HEK293 (cell line): ENCODE results near the gene ABR.

Experiments used
- FEZF1 ChIP-seq: fragments of 450-650 bp; formaldehyde crosslinking; IDR thresholded peaks from 2 replicates; pipeline ENCODE4 v1.5.1; 2016; ENCODE audit warnings: missing biosample characterization, missing genetic modification characterization
- GLI2 ChIP-seq: fragments of 450-650 bp; formaldehyde crosslinking; IDR thresholded peaks from 2 replicates; pipeline ENCODE4; 2017; ENCODE audit warnings: missing biosample characterization, missing genetic modification characterization, low read depth, borderline replicate concordance
- GLIS1 ChIP-seq: fragments of 450-650 bp; formaldehyde crosslinking; IDR thresholded peaks from 2 replicates; pipeline ENCODE4 v1.5.1; 2016; ENCODE audit warnings: missing biosample characterization, missing genetic modification characterization
- KLF16 ChIP-seq: fragments of 450-650 bp; formaldehyde crosslinking; IDR thresholded peaks from 2 replicates; pipeline ENCODE4 v1.5.1; 2017; ENCODE audit warnings: missing biosample characterization, missing genetic modification characterization
- KLF7 ChIP-seq: fragments of 450-650 bp; formaldehyde crosslinking; IDR thresholded peaks from 2 replicates; pipeline ENCODE4 v1.5.1; 2016; ENCODE audit warnings: missing biosample characterization, missing genetic modification characterization, borderline replicate concordance
- PATZ1 ChIP-seq: fragments of 450-650 bp; formaldehyde crosslinking; IDR thresholded peaks from 2 replicates; pipeline ENCODE4 v1.5.1; 2016; ENCODE audit warnings: missing biosample characterization, missing genetic modification characterization
- PRDM1 ChIP-seq: fragments of 450-650 bp; formaldehyde crosslinking; IDR thresholded peaks from 2 replicates; pipeline ENCODE4; 2016; ENCODE audit warnings: missing biosample characterization, missing genetic modification characterization
- SALL2 ChIP-seq: fragments of 450-650 bp; formaldehyde crosslinking; IDR thresholded peaks from 2 replicates; pipeline ENCODE4 v1.5.0; 2017; ENCODE audit warnings: missing biosample characterization, mild to moderate bottlenecking, missing genetic modification characterization, borderline replicate concordance
- SCRT2 ChIP-seq: fragments of 450-650 bp; formaldehyde crosslinking; IDR thresholded peaks from 2 replicates; pipeline ENCODE4 v1.5.1; 2016; ENCODE audit warnings: missing biosample characterization, missing genetic modification characterization
- SP7 ChIP-seq: fragments of 450-650 bp; formaldehyde crosslinking; IDR thresholded peaks from 2 replicates; pipeline ENCODE4 v1.5.1; 2016; ENCODE audit warnings: missing biosample characterization, missing genetic modification characterization
- WT1 ChIP-seq: fragments of 450-650 bp; formaldehyde crosslinking; IDR thresholded peaks from 2 replicates; pipeline ENCODE4 v1.5.1; 2016; ENCODE audit warnings: missing biosample characterization, missing genetic modification characterization
- ZBTB1 ChIP-seq: fragments of 450-650 bp; formaldehyde crosslinking; IDR thresholded peaks from 2 replicates; pipeline ENCODE4 v1.5.1; 2016; ENCODE audit warnings: missing biosample characterization, missing genetic modification characterization
- ZBTB21 ChIP-seq: fragments of 450-650 bp; formaldehyde crosslinking; IDR thresholded peaks from 2 replicates; pipeline ENCODE4 v1.5.1; 2017; ENCODE audit warnings: missing biosample characterization, missing genetic modification characterization
- ZFHX2 ChIP-seq: fragments of 450-650 bp; formaldehyde crosslinking; conservative IDR thresholded peaks from 2 replicates; pipeline ENCODE4 v1.5.1; 2016; ENCODE audit warnings: missing biosample characterization, missing genetic modification characterization
- ZFP3 ChIP-seq: fragments of 450-650 bp; formaldehyde crosslinking; IDR thresholded peaks from 2 replicates; pipeline ENCODE4 v1.5.1; 2016; ENCODE audit warnings: low read depth, missing biosample characterization, missing genetic modification characterization
- ZFP41 ChIP-seq: fragments of 450-650 bp; formaldehyde crosslinking; IDR thresholded peaks from 2 replicates; pipeline ENCODE4 v1.5.1; 2016; ENCODE audit warnings: missing biosample characterization, missing genetic modification characterization, borderline replicate concordance
- ZNF169 ChIP-seq: fragments of 450-650 bp; formaldehyde crosslinking; IDR thresholded peaks from 2 replicates; pipeline ENCODE4 v1.5.1; 2016; ENCODE audit warnings: missing biosample characterization, missing genetic modification characterization
- ZNF18 ChIP-seq: fragments of 450-650 bp; formaldehyde crosslinking; IDR thresholded peaks from 2 replicates; pipeline ENCODE4 v1.5.1; 2016; ENCODE audit warnings: missing biosample characterization, missing genetic modification characterization
- ZNF202 ChIP-seq: fragments of 450-650 bp; formaldehyde crosslinking; IDR thresholded peaks from 2 replicates; pipeline ENCODE4 v1.5.1; 2016; ENCODE audit warnings: missing biosample characterization, missing genetic modification characterization, borderline replicate concordance
- ZNF280C ChIP-seq: fragments of 450-650 bp; formaldehyde crosslinking; IDR thresholded peaks from 2 replicates; pipeline ENCODE4 v1.5.1; 2016; ENCODE audit warnings: missing biosample characterization, missing genetic modification characterization
- ZNF292 ChIP-seq: fragments of 450-650 bp; formaldehyde crosslinking; IDR thresholded peaks from 2 replicates; pipeline ENCODE4 v1.5.1; 2016; ENCODE audit warnings: low read depth, missing biosample characterization, missing genetic modification characterization, borderline replicate concordance
- ZNF354C ChIP-seq: fragments of 450-650 bp; formaldehyde crosslinking; IDR thresholded peaks from 2 replicates; pipeline ENCODE4 v1.5.1; 2016; ENCODE audit warnings: missing biosample characterization, missing genetic modification characterization, low read depth, borderline replicate concordance
- ZNF404 ChIP-seq: fragments of 450-650 bp; formaldehyde crosslinking; IDR thresholded peaks from 2 replicates; pipeline ENCODE4 v1.5.1; 2017; ENCODE audit warnings: missing biosample characterization, missing genetic modification characterization
- ZNF530 ChIP-seq: fragments of 450-650 bp; formaldehyde crosslinking; IDR thresholded peaks from 2 replicates; pipeline ENCODE4 v1.5.1; 2016; ENCODE audit warnings: low read depth, missing biosample characterization, missing genetic modification characterization
- ZNF544 ChIP-seq: fragments of 450-650 bp; formaldehyde crosslinking; IDR thresholded peaks from 2 replicates; pipeline ENCODE4 v1.5.0; 2017; ENCODE audit warnings: missing biosample characterization, missing genetic modification characterization
- ZNF558 ChIP-seq: fragments of 450-650 bp; formaldehyde crosslinking; IDR thresholded peaks from 2 replicates; pipeline ENCODE4 v1.5.1; 2016; ENCODE audit warnings: missing biosample characterization, missing genetic modification characterization
- ZNF621 ChIP-seq: fragments of 450-650 bp; formaldehyde crosslinking; IDR thresholded peaks from 2 replicates; pipeline ENCODE4 v1.5.1; 2017; ENCODE audit warnings: missing biosample characterization, missing genetic modification characterization
- ZNF623 ChIP-seq: fragments of 450-650 bp; formaldehyde crosslinking; IDR thresholded peaks from 2 replicates; pipeline ENCODE4 v1.5.1; 2016; ENCODE audit warnings: missing biosample characterization, missing genetic modification characterization
- ZNF639 ChIP-seq: fragments of 450-650 bp; formaldehyde crosslinking; IDR thresholded peaks from 2 replicates; pipeline ENCODE4 v1.5.1; 2016; ENCODE audit warnings: missing biosample characterization, missing genetic modification characterization
- ZNF645 ChIP-seq: fragments of 450-650 bp; formaldehyde crosslinking; IDR thresholded peaks from 2 replicates; pipeline ENCODE4; 2016; ENCODE audit warnings: missing biosample characterization, missing genetic modification characterization
- ZNF658 ChIP-seq: fragments of 450-650 bp; formaldehyde crosslinking; IDR thresholded peaks from 2 replicates; pipeline ENCODE4; 2016; ENCODE audit warnings: missing biosample characterization, missing genetic modification characterization
- ZNF707 ChIP-seq: fragments of 450-650 bp; formaldehyde crosslinking; IDR thresholded peaks from 2 replicates; pipeline ENCODE4 v1.5.1; 2016; ENCODE audit warnings: missing biosample characterization, missing genetic modification characterization
- ZNF837 ChIP-seq: fragments of 450-650 bp; formaldehyde crosslinking; IDR thresholded peaks from 2 replicates; pipeline ENCODE4 v1.5.1; 2016; ENCODE audit warnings: missing biosample characterization, missing genetic modification characterization

ABR gene

GRCh38 chr17:1203111-1203966, 23.6 kb upstream of the ABR start (continued):
- TF ChIP-seq PATZ1 (tag by site-specific recombination) (peak; percentile 65), ZNF169 (tag by site-specific recombination) (no peak), ZNF530 (tag by site-specific recombination) (no peak), ZNF645 (no peak), GLIS1 (peak; percentile 61), ZNF280C (no peak), ZNF623 (tag by site-specific recombination) (0 out of 2 replicates have a peak, but pooled peaks have one; percentile 9), ZNF292 (tag by site-specific recombination) (no peak), ZNF404 (tag by site-specific recombination) (no peak), ZFP3 (tag by site-specific recombination) (no peak), ZBTB1 (tag by site-specific recombination) (no peak), ZNF354C (tag by site-specific recombination) (no peak), ZNF18 (tag by site-specific recombination) (no peak), KLF16 (peak; percentile 90), ZNF639 (no peak), ZNF621 (tag by site-specific recombination) (no peak), PRDM1 (no peak), ZFP41 (tag by site-specific recombination) (no peak), SP7 (tag by site-specific recombination) (peak; percentile 48), ZNF202 (tag by site-specific recombination) (no peak), SALL2 (tag by site-specific recombination) (no peak), FEZF1 (tag by site-specific recombination) (no peak), ZBTB21 (no peak), ZNF558 (no peak), ZNF658 (tag by site-specific recombination) (no peak), ZNF837 (no peak), ZNF544 (tag by site-specific recombination) (no peak), ZNF707 (tag by site-specific recombination) (no peak), KLF7 (no peak), GLI2 (tag by site-specific recombination) (no peak), ZFHX2 (no peak; the same call in 1 of the 2 replicates), SCRT2 (no peak), WT1 (tag by site-specific recombination) (no peak)
